ENCODE results near the gene HIVEP3.

DNA sequence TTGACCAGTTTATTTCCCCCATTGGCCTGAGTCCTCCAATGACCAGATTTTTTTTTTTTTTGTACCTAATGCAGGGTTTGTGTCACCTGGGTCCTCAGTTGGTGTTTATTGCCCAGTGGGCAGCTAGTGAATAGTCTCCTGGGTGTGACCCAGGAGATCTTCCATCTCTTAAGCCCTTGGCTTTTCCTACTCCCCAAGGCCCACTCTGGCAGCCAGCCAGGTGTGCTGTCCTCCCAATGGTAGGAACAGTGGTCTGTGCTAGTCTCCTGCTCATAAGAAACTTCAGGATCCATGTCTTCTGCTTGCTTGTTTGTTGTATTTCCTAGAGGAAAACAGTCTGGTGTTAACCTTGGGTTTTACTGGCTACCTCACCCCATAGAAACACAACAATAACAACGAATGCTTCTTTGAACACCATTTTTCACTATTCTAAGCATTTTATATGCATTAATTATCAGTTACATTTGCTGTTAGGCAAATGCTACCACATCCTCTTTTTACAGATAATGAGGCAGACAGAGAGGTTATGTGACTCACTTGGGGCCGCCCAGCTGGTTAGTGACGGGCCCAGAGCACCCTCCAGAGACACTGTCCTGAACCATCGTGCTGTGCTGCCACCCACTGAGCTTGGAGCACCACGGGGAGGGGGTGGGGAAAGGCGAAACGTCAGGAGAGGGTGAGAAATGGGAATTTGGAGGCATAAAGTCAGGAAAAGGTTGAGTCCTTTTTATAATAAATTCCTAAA is 107.5 kb downstream of the HIVEP3 start:
- TF ChIP-seq, protein P1, sequence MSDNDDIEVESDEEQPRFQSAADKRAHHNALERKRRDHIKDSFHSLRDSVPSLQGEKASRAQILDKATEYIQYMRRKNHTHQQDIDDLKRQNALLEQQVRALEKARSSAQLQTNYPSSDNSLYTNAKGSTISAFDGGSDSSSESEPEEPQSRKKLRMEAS (IDR thresholded peaks at IDR 0.05; ENCODE audit: low read depth, low read length): no peak
- TF ChIP-seq, protein P2, sequence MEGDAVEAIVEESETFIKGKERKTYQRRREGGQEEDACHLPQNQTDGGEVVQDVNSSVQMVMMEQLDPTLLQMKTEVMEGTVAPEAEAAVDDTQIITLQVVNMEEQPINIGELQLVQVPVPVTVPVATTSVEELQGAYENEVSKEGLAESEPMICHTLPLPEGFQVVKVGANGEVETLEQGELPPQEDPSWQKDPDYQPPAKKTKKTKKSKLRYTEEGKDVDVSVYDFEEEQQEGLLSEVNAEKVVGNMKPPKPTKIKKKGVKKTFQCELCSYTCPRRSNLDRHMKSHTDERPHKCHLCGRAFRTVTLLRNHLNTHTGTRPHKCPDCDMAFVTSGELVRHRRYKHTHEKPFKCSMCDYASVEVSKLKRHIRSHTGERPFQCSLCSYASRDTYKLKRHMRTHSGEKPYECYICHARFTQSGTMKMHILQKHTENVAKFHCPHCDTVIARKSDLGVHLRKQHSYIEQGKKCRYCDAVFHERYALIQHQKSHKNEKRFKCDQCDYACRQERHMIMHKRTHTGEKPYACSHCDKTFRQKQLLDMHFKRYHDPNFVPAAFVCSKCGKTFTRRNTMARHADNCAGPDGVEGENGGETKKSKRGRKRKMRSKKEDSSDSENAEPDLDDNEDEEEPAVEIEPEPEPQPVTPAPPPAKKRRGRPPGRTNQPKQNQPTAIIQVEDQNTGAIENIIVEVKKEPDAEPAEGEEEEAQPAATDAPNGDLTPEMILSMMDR (IDR thresholded peaks at IDR 0.05; ENCODE audit: low read depth, low read length): no peak
- TF ChIP-seq POLR2A (IDR thresholded peaks at IDR 0.05; ENCODE audit: extremely low read depth, insufficient read length) (no peak), MYC (IDR thresholded peaks at IDR 0.05; ENCODE audit: low read depth, low read length) (no peak)
